HG02759 (cell line): ENCODE data around the gene NECTIN1.

Experiments
- ATAC-seq: cut with Tn5 transposase; IDR thresholded peaks from one replicate; pipeline ENCODE4 v1.9.1; 2021; ENCODE audit warnings: mild to moderate bottlenecking, moderate library complexity; ENCODE audit not compliant: unreplicated experiment

Gene NECTIN1

GRCh38 chr11:119676461-119677020 is 52.5 kb downstream of the NECTIN1 start:
- no peak for ATAC-seq

DNA sequence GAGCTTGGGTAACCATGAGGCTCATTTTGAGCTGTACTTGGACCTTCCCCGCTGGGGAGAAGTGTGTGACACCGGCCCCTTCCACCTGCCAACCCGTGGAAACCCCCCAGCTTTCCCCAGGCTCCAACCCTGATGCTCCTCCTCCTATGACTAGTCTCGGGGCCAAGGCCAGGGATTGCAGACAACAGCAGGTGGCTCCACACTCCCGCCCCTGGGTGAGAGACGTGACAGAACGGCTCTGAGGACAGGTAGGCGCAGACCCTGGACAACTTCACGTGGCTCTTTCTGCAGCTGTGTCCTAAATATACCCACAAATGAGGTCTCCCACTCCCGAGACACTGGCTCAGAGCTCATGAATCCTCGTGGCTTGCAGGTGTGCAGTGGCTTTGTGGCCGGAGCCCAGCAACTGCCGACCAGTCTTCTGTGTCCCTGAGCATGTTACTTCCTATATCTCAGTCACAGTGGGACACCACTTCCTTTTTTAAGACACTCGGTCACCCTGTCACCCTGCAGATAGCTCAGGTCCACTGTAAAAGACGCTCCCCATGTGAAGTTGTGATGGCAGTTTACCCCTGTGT is 55.2 kb downstream of the NECTIN1 start:
- peak; percentile 93 for ATAC-seq

GRCh38 chr11:119673052-119673758 is 55.8 kb downstream of the NECTIN1 start:
- peak; percentile 17 for ATAC-seq

GRCh38 chr11:119672597-119672996 is 56.4 kb downstream of the NECTIN1 start:
- no peak for ATAC-seq

DNA sequence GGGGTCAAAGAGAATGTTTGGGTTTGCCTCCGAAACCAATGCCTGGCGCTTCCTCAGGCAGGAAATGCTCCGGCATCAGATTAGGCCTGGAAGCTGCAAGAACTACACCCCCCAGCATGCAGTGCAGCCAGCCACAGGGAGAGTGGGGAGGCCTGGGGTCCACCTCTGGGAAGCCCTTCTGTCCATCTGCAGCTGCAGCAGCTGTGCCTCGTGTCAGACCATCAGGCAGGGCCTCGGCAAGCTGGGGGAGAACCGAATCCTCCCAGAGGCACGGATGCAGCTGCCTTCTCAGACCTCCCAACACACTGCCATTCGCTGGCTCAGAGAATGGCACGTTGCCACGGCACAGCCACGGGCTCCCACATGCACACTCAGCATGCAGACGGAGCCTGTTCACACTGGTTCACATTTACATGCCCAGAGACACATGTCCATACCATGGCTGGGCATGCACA is 57.4 kb downstream of the NECTIN1 start:
- no peak for ATAC-seq

DNA sequence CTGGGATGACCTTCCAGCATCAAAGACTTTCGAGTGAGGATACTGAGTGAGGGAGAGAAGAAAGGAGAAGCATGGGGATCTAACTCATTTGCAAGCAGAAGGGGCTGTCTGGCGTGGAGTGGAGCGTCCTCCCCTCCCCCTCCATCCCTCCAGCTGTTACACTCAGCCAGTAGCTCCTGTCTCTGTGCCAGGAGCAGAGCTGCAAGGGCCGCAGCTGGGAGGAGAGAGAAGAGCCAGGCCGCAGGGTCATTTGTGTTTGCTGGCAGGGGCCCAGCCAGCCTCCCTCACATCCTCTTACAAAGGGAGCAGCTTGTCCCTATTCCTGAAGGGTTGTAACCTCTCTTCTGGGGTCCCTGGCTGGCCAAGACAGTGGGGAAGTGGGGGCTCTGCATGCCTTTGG is 57.9 kb downstream of the NECTIN1 start:
- no peak for ATAC-seq

DNA sequence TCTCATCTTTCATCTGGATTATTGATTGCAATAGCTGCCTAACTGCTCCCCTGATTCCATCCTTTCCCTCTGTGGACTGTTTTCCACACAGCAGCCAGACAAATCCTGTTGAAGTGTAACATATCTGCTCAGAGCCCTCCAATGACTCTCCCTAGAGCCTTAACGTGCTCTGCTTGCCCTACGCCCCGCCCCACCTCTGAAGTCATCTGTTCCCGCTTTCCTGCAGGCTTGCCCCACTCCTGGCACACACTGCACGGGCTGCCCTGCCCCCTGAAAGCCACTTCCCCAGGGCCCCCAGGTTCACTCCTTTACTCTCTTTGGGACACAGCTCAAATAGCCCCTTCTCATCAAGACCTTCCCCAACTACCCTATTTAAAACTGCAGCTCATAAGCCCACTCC is 59.5 kb downstream of the NECTIN1 start:
- no peak for ATAC-seq

GRCh38 chr11:119668676-119669075 is 60.3 kb downstream of the NECTIN1 start:
- ATAC-seq: no peak

GRCh38 chr11:119666463-119667131 is 62.4 kb downstream of the NECTIN1 start:
- peak; percentile 85 for ATAC-seq

DNA sequence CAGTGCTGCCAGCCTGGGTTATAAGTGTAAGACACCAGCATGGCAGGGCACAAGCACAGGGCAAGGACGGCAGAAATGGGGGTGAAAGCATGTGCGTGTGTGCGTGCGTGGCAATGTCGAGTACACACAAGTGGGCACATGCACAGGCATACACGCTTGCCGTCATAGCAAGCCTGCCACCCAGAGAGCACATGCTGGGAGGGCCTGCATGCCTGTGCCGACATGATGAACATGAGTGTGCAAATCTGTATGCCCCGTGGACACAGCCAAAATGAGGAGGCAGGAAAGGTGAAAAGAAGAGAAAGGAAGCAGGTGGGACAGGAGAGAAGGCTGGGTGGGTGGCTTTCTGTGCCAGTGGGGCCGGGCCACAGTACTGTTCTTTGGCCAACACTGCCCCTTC is 62.9 kb downstream of the NECTIN1 start:
- ATAC-seq: no peak

DNA sequence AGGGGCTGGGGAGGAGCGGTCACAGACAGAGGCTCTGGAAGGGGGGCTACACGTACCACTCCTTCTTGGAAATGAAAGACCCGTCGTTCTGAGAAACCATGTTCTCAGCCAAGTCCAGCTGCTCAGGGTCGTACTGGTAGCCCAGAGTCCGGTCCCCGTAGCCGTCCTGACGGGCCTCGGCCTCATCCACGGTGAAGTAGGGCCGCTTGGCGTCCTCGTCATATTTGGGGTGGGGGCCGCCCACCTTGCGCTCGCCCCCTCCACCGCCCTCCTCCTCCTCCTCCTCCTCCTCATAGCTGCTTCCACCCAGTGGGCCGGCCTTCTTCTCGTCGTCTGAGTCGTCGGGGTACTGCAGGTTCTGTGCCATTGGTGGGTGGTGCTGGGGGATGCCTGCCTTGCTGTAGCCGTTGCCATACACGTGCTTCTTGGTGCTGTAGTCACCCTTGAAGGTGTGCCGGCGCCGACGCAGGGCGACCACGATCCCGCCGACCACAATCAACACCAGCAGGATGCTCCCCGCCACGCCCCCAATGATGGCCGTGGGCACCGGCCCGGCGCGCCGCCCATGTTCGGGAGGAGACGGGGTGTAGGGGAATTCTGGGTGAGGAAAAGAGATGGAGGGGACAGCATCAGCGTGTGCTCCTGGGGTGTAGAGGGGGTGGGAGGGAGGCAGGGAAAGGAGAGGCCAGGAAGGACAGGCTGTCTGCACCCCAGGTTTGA is 64.1 kb downstream of the NECTIN1 start:
- no peak for ATAC-seq

DNA sequence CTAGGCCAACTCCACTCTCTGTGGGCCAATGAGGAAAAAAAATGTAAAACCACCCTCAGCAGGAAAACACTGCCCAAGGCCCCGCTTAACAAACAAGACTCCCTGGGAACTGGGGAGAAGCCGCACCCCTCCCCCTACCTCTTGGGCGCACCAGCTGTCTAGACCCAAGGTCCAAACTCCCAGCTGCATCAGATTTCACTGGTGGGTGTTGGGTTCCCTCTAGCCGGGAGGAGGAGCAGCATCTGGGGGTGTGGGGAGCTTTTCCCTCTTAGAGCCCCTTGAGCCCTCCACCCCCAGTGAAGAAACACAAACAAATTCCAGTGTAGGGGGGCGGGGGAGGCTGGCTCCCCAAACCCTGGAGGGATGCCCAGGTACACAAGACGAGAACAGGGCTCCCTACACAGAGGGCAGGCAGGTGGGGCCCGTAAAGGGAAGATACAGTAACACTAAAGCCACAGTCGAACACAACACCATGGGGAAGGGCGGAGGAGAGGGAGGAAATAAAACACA is 64.9 kb downstream of the NECTIN1 start:
- no peak for ATAC-seq

GRCh38 chr11:119663279-119663678 is 65.7 kb downstream of the NECTIN1 start:
- no peak for ATAC-seq

DNA sequence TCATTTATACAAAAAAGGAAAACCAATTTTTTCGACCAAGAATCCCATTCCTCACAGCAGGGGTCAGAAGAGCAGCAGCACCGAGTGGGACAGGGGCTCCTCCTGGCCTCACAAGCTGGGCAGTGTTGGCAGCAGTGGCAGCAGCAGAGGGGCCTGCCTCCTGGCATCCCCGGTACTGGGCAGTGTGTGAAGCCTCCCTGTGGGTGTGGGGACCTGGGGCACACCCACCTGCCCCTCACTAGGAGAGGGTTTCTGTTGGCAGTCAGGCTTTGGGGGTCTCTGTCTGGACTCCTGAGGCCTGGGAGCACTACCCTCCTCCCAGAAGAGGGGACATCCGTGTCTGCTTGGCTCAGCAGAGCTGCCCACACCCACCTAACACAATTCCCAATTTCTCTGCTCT is 67.8 kb downstream of the NECTIN1 start:
- no peak for ATAC-seq

DNA sequence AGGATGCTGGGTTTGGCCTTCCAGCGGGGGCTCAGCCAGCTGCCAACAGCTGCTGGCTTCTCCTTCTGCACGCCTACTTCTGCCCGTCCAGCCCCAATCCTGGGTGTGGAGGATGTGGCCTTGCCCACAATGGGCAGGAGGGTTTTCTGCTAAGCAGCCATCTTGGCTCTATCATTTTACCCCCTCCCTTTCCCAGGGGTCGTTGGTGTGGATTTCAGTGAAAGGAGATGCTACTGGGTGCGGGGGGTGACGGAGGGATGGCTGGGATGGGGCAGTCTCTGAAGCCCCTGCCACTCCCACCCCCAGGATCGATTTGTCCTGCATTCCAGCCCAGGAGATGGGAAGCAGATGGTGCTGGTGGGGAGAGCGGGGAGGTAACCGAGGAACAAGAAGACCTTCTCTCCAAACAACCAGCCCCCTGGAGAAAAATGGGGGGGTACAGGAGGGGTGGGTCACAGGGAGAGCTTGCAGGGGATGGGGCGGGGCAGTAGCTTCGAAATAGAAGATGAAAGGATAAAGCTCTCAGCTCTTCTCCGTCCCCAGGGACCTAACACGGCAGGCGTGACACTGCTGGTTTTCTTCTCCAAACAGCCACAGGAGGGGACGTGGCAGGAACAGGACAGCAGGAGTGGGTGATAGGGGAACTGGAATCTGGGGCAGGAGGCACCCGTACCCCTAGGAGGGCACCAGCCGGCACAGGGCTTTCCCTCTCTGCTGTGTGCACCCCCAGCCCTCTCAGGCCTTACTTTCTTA is 68.9 kb downstream of the NECTIN1 start:
- no peak for ATAC-seq

GRCh38 chr11:119652907-119653659 is 75.9 kb downstream of the NECTIN1 start:
- no peak for ATAC-seq

DNA sequence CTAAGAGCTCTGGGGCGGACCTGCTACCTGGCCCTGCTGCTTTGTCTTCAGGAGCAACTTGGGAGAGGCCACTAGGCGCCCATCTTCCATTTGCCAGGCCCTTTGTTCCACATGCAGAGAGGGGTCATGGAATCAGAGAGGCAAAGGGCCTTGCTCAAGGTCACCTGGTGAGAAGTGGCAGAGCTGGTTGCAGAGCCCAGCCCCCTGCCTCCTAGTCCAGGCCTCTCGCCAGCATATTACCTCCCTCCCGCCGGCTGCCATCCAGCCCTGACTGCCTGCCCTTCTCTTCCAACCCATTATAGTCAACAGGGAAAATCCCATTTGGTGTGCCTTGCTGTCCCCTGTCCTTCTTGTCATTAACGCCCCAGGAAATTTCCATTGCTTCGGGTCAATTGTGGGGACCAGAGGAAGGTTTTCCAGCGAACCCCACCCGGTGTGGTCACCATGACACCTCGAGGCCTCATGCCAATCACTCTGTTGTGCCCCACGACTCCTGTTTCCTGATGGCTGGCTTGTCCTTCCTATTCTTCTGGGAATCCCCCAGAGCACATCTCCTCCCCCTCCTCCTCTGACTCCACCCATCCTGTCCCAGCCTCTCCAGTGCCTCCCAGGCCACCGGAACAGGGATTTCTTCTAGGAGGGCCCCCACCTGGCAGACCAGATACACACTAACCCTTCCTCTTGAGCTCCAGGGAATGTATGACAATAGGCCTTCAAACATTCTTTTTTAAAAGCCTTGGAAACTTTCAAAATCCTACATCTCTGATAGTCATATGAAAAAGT is 77.0 kb downstream of the NECTIN1 start:
- no peak for ATAC-seq

- ATAC-seq: no peak
Observed at GRCh38 chr11:119650251-119650650, 78.7 kb downstream of the NECTIN1 start.

GRCh38 chr11:119647254-119647653 is 81.7 kb downstream of the NECTIN1 start:
- no peak for ATAC-seq
